H1 (cell line): Measurements from ENCODE around the gene CDK9. TPM values are rescaled to one million over a fixed set of nuclear protein-coding genes. Genes with fewer than 3 reads are reported as not detected.

Experiments
- CTCF ChIA-PET: fragments of 300-600 bp; sonication (Branson Sonifier 250); formaldehyde crosslinking; loops from one replicate; lab custom pipeline; 2021; ENCODE audit not compliant: partially characterized antibody; lab: Charles Lee
- POLR2A ChIA-PET: fragments of 300-600 bp; sonication (Branson Sonifier 250); formaldehyde crosslinking; loops from one replicate; lab custom pipeline; 2021; ENCODE audit warnings: inconsistent platforms; ENCODE audit not compliant: partially characterized antibody; lab: Charles Lee
- DNase-seq, 2 experiments: peaks; one replicate each; pipeline versions ENCODE4 v3.0.0 to v3.0.0-alpha.2; 2010 to 2022; ENCODE audit warnings: low spot score in 2 of 2, low read depth in 1 of 2, mixed read lengths in 1 of 2
- FAIRE-seq: peaks from 2 replicates; lab custom pipeline; 2011; peaks lifted over from hg19 to GRCh38; lab: Jason Lieb, UNC
- H2AFZ ChIP-seq: 2 replicates; pipeline ENCODE4 v1.8.1; 2012; ENCODE audit warnings: low read length, inconsistent platforms
- H2AK5ac ChIP-seq: 2 replicates; pipeline ENCODE4 v1.6.1; 2013; ENCODE audit warnings: low read depth, low read length
- H2BK120ac ChIP-seq: replicated peaks from 2 replicates; pipeline ENCODE3; 2013; ENCODE audit warnings: low read depth, low read length, inconsistent platforms
- H2BK12ac ChIP-seq: 2 replicates; pipeline ENCODE4 v1.6.1; 2013; ENCODE audit warnings: low read depth, low read length
- H2BK15ac ChIP-seq: 2 replicates; pipeline ENCODE4 v1.6.1; 2013; ENCODE audit warnings: low read length
- H2BK20ac ChIP-seq: 2 replicates; pipeline ENCODE4 v1.6.1; 2013; ENCODE audit warnings: low read length
- H2BK5ac ChIP-seq: 2 replicates; pipeline ENCODE4 v1.6.1; 2013; ENCODE audit warnings: low read depth, low read length
- H3K14ac ChIP-seq: 2 replicates; pipeline ENCODE4 v1.6.1; 2013; ENCODE audit warnings: inconsistent platforms; ENCODE audit not compliant: insufficient read length
- H3K18ac ChIP-seq: 2 replicates; pipeline ENCODE4 v1.6.1; 2013; ENCODE audit warnings: low read length; ENCODE audit errors: extremely low read depth
- H3K23ac ChIP-seq: 2 replicates; pipeline ENCODE4 v1.6.1; 2013; ENCODE audit warnings: inconsistent platforms; ENCODE audit not compliant: insufficient read length
- H3K23me2 ChIP-seq: 2 replicates; pipeline ENCODE4 v1.6.1; 2013; ENCODE audit warnings: low read depth, low read length
- H3K27ac ChIP-seq: 2 replicates; pipeline ENCODE4 v1.6.1; 2011; ENCODE audit warnings: low read depth, low read length, inconsistent platforms
- H3K27me3 ChIP-seq, 4 experiments: replicated peaks in 1 of 4; 1 replicate in 1 of 4; 2 replicates in 3 of 4; pipeline versions ENCODE4 v1.6.1 to v1.8.1; 2011 to 2013; ENCODE audit warnings: low read length in 3 of 4, mild to moderate bottlenecking in 3 of 4, inconsistent platforms in 2 of 4, mixed read lengths in 2 of 4, moderate library complexity in 1 of 4; ENCODE audit not compliant: control insufficient read depth in 3 of 4, insufficient read depth in 3 of 4; ENCODE audit errors: extremely low read depth in 1 of 4
- H3K36me3 ChIP-seq, 4 experiments: 2 replicates each; pipeline versions ENCODE4 v1.6.1 to v1.8.1; 2011 to 2013; ENCODE audit warnings: mild to moderate bottlenecking in 4 of 4, low read length in 3 of 4, moderate library complexity in 2 of 4, control low read depth in 1 of 4, inconsistent platforms in 1 of 4; ENCODE audit not compliant: insufficient read depth in 4 of 4, control insufficient read depth in 2 of 4
- H3K4ac ChIP-seq: replicated peaks from 2 replicates; pipeline ENCODE3; 2013; ENCODE audit warnings: low read length, low read depth, mixed read lengths, inconsistent platforms; ENCODE audit not compliant: insufficient read length
- H3K4me1 ChIP-seq, 4 experiments: replicated peaks in 1 of 4; 1 replicate in 1 of 4; 2 replicates in 3 of 4; pipeline versions ENCODE4 v1.6.1 to v1.8.1; 2011 to 2013; ENCODE audit warnings: low read length in 3 of 4, inconsistent platforms in 2 of 4, mixed read lengths in 1 of 4; ENCODE audit not compliant: insufficient read depth in 4 of 4, control insufficient read depth in 3 of 4
- H3K4me2 ChIP-seq, 2 experiments: 2 replicates each; pipeline versions ENCODE4 v1.6.1 to v1.8.1; 2011 to 2013; ENCODE audit warnings: low read depth in 2 of 2, low read length in 2 of 2, control low read depth in 1 of 2, inconsistent platforms in 1 of 2, mild to moderate bottlenecking in 1 of 2; ENCODE audit not compliant: insufficient read depth in 1 of 2
- H3K4me3 ChIP-seq, 4 experiments: fragments of 200-600, 300-600 bp in 1 of 4; sonication (generic), shearing (Covaris generic), sonication (Bioruptor Twin) in 1 of 4; 2 replicates each; pipeline versions ENCODE4 v1.5.1 to v1.8.1; 2011 to 2016; ENCODE audit warnings: low read length in 4 of 4, low read depth in 3 of 4, control low read depth in 2 of 4, inconsistent platforms in 2 of 4, mild to moderate bottlenecking in 2 of 4, mixed read lengths in 1 of 4, moderate library complexity in 1 of 4; ENCODE audit not compliant: insufficient read depth in 2 of 4; ENCODE audit errors: extremely low read depth in 1 of 4
- H3K56ac ChIP-seq: replicated peaks from 2 replicates; pipeline ENCODE3; 2013; ENCODE audit warnings: low read depth, mild to moderate bottlenecking, mixed read lengths, low read length, inconsistent platforms; ENCODE audit not compliant: insufficient read length
- H3K79me1 ChIP-seq: 2 replicates; pipeline ENCODE4 v1.6.1; 2013; ENCODE audit warnings: low read depth, low read length, control low read depth
- H3K79me2 ChIP-seq, 2 experiments: 2 replicates each; pipeline versions ENCODE4 v1.6.1 to v1.8.1; 2012 to 2013; ENCODE audit warnings: low read length in 2 of 2, mild to moderate bottlenecking in 2 of 2, inconsistent platforms in 1 of 2; ENCODE audit not compliant: insufficient read depth in 2 of 2, control insufficient read depth in 1 of 2
- H3K9ac ChIP-seq, 4 experiments: replicated peaks in 1 of 4; 1 replicate in 1 of 4; 2 replicates in 3 of 4; pipeline versions ENCODE4 v1.6.1 to v1.8.1; 2011 to 2013; ENCODE audit warnings: low read depth in 3 of 4, low read length in 3 of 4, control low read depth in 2 of 4, mild to moderate bottlenecking in 2 of 4, moderate library complexity in 2 of 4, inconsistent platforms in 1 of 4; ENCODE audit errors: extremely low read depth in 1 of 4
- H3K9me3 ChIP-seq, 2 experiments: 2 replicates each; pipeline versions ENCODE4 v1.6.1 to v1.8.1; 2012 to 2013; ENCODE audit warnings: mild to moderate bottlenecking in 2 of 2, moderate library complexity in 2 of 2, control low read depth in 1 of 2, inconsistent platforms in 1 of 2, low read depth in 1 of 2, low read length in 1 of 2, mixed read lengths in 1 of 2; ENCODE audit not compliant: insufficient read depth in 2 of 2
- H4K20me1 ChIP-seq, 2 experiments: replicated peaks in 1 of 2; 2 replicates each; pipeline versions ENCODE3 to v1.8.1; 2011 to 2013; ENCODE audit warnings: inconsistent platforms in 2 of 2, low read length in 2 of 2, mild to moderate bottlenecking in 1 of 2; ENCODE audit not compliant: insufficient read depth in 2 of 2, control insufficient read depth in 1 of 2
- H4K5ac ChIP-seq: 2 replicates; pipeline ENCODE4 v1.6.1; 2013; ENCODE audit warnings: low read length, low read depth, mixed read lengths, inconsistent platforms; ENCODE audit not compliant: insufficient read length
- H4K8ac ChIP-seq: 2 replicates; pipeline ENCODE4 v1.8.0; 2013; ENCODE audit warnings: mild to moderate bottlenecking, moderate library complexity, low read length, inconsistent platforms; ENCODE audit not compliant: insufficient read depth; ENCODE audit errors: extremely low read depth
- H4K91ac ChIP-seq: replicated peaks from 2 replicates; pipeline ENCODE3; 2013; ENCODE audit warnings: low read length, mixed read lengths, inconsistent platforms; ENCODE audit not compliant: insufficient read length
- MAFK ChIP-seq: IDR thresholded peaks from 2 replicates; pipeline ENCODE4 v1.6.1; 2012; ENCODE audit warnings: low read depth, mild to moderate bottlenecking, improper control_type of control experiment, low read length
- POLR2A ChIP-seq, 2 experiments: IDR thresholded peaks; 1 replicate in 1 of 2; 2 replicates in 1 of 2; pipeline ENCODE4 v1.6.1; 2011; ENCODE audit warnings: low read depth in 2 of 2, low read length in 2 of 2, mild to moderate bottlenecking in 2 of 2; ENCODE audit errors: control extremely low read depth in 1 of 2
- WGBS, 2 experiments: shearing (Covaris generic) in 1 of 2; methylation state at CpG; one replicate each; pipeline versions ENCODE4 v1.1.6 to v1.1.7; 2013 to 2015; ENCODE audit warnings: low lambda C conversion rate in 2 of 2, mixed read lengths in 2 of 2, inconsistent platforms in 1 of 2, low coverage in 1 of 2, missing lambda C conversion rate in 1 of 2; ENCODE audit not compliant: insufficient replicate concordance in 2 of 2, insufficient coverage in 1 of 2, insufficient read length in 1 of 2; ENCODE audit errors: extremely low coverage in 1 of 2, missing lambda C conversion rate in 1 of 2; 5-methylcytosine and 5-hydroxymethylcytosine counted together
- polyA plus RNA-seq, 7 experiments: library from polyadenylated mRNA; depleted of rRNA in 3 of 7; stranded (reverse) in 5 of 7; unstranded in 2 of 7; fragments of >200 nt in 5 of 7; fragments of 200-250 nt in 2 of 7; gene quantifications; 1 replicate in 5 of 7; 2 replicates in 1 of 7; 4 replicates in 1 of 7; pipeline versions ENCODE4 v1.2.1 to v1.2.3, GENCODE V29; 2011 to 2013; ENCODE audit warnings: missing spikeins in 2 of 7, mixed read lengths in 2 of 7
- total RNA-seq: library from RNA; stranded (reverse); fragmentation: NEBNext Ultra II Directional; extraction: Animal tissue kit (Norgen Biotek cat#: 25700); gene quantifications from 2 replicates; pipeline ENCODE4 v1.2.1, GENCODE V29; 2021

CDK9 gene
- total and polyA plus RNA-seq, 2 of the 8 experiments (the other 6 are each of a cell fraction or from before 2014, with no cell fraction given): 69.1 to 87.5 TPM

DNA sequence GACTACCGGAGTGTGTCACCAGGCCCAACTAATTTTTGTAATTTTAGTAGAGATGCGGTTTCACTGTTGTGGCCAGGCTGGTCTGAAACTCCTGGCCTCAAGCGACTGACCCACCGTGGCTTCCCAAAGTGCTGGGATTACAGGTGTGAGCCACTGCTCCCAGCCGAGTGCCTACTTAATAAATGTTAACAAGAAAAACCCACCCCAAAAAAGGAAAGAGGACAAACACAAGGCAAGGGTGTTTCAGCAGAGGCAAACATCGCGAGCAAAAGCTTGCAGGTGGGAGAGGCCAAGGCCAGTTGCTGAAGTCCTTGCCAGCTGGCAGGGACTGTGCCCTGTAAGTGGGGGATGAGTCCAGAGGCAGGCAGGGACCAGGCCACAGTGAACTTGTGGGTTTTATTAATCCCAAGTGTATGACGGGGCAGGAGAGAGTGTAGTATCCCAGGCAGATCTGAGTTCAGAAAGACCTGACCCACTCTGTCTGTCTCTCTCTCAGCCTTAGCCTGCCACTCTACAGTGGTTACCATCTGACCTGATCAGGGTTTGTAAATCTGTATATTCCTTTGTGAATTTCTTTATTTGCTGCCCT, 10.5 kb downstream of the CDK9 start:
- H3K9ac ChIP-seq: no peak overlapping the region
- TF ChIP-seq POLR2A (IDR thresholded peaks at IDR 0.05; ENCODE audit: control extremely low read depth in 1 of 2, low read depth in 2 of 2, low read length in 2 of 2) (0 out of 3 replicates have a peak, but pooled peaks of 1 of the 2 experiments have one; percentile 9), MAFK (no peak)
- TF ChIP-seq, all 59 proteins: peak for 1
- Histone ChIP-seq H3K4me2 (no peak overlapping the region), H3K27me3 (no peaks in the 10 kb centered on the region), H2BK20ac (0 out of 2 replicates have a peak overlapping the region, but pooled peaks have one; percentile 72), H4K8ac (no peak overlapping the region), H2BK5ac (0 out of 2 replicates have a peak overlapping the region, but pooled peaks have one; percentile 16), H3K4me3 (no peak overlapping the region), H3K4me1 (no peaks in the 10 kb centered on the region), H3K27ac (no peak overlapping the region), H2BK120ac (no peak overlapping the region), H3K14ac (no peak overlapping the region), H3K79me1 (no peaks in the 10 kb centered on the region), H3K36me3 (peaks cover 0 to 11% (median 5%) of the 10 kb centered on the region in 4 experiments; a peak in 6 of 8 replicates), H2AFZ (no peak overlapping the region), H4K20me1 (peaks cover 2 to 8% of the 10 kb centered on the region in 2 experiments), H3K56ac (no peak overlapping the region), H4K91ac (no peak overlapping the region), H3K23ac (no peak overlapping the region), H3K9me3 (no peaks in the 10 kb centered on the region), H4K5ac (no peak overlapping the region), H3K4ac (no peak overlapping the region), H2BK15ac (no peak overlapping the region), H3K23me2 (no peaks in the 10 kb centered on the region; the same call in 1 of the 2 replicates), H3K79me2 (no peaks in the 10 kb centered on the region), H2AK5ac (no peak overlapping the region; the same call in 1 of the 2 replicates), H3K18ac (no peak overlapping the region), H2BK12ac (no peak overlapping the region)
- ChIA-PET POLR2A (interaction anchor here (0.7 to 2.0 kb wide), 4 partner anchors 9 to 345 kb away, joined by 3 to 9 read pairs (median 4); partner anchors contain the start of genes ENG, LRSAM1 and RPL12), CTCF (interaction anchor here (0.9 to 2.1 kb wide), 3 partner anchors 28 to 78 kb away, joined by 3 to 7 read pairs (median 3); no protein-coding TSS in a partner anchor)
- DNase-seq: no peak
- WGBS, 2 experiments: 95% methylated on average over 8 of the region's 8 CpGs; no CpG with 5 or more reads in 1 of the 2 experiments
- FAIRE-seq: no peak
